Smooth muscle cell (in vitro differentiated cells): ENCODE measurements around the gene NDUFV2. TPM values are rescaled to one million over a fixed set of nuclear protein-coding genes. Genes with fewer than 3 reads are reported as not detected.
A peak's percentile ranks its signal among the peaks of the same experiment; 100 is the strongest.

Experiments used
- DNase-seq: peaks from one replicate; lab custom pipeline; 2025; ENCODE audit not compliant: unreplicated experiment; lab: John Stamatoyannopoulos, UW
- H2AFZ ChIP-seq: fragments of 200-600 bp; sonication (generic); 2 replicates; pipeline ENCODE4 v1.6.0; 2016; ENCODE audit warnings: antibody characterized with exemption, low read depth, mild to moderate bottlenecking
- H3F3A ChIP-seq: fragments of 200-600 bp; sonication (generic); 2 replicates; pipeline ENCODE4 v1.6.0; 2017; ENCODE audit warnings: antibody characterized with exemption, low read depth
- H3K27ac ChIP-seq: fragments of 200-600 bp; sonication (generic); 2 replicates; pipeline ENCODE4 v1.5.1; 2016; ENCODE audit warnings: low read depth, mild to moderate bottlenecking
- H3K27me3 ChIP-seq: fragments of 200-600 bp; sonication (generic); 2 replicates; pipeline ENCODE4 v1.6.1; 2016; ENCODE audit warnings: low read depth, mild to moderate bottlenecking
- H3K36me3 ChIP-seq: fragments of 200-600 bp; sonication (generic); 2 replicates; pipeline ENCODE4 v1.5.1; 2016; ENCODE audit warnings: low read depth
- H3K4me1 ChIP-seq: fragments of 200-600 bp; sonication (generic); 2 replicates; pipeline ENCODE4 v1.5.1; 2016; ENCODE audit warnings: low read depth
- H3K4me2 ChIP-seq: fragments of 200-600 bp; sonication (generic); 2 replicates; pipeline ENCODE4 v1.6.0; 2016; ENCODE audit warnings: mild to moderate bottlenecking
- H3K4me3 ChIP-seq: fragments of 200-600 bp; sonication (generic); 2 replicates; pipeline ENCODE4 v1.5.1; 2016; ENCODE audit warnings: mild to moderate bottlenecking
- H3K79me2 ChIP-seq: fragments of 200-600 bp; sonication (generic); 2 replicates; pipeline ENCODE4 v1.6.0; 2016; ENCODE audit warnings: low read depth, mild to moderate bottlenecking
- H3K9ac ChIP-seq: fragments of 200-600 bp; sonication (generic); 2 replicates; pipeline ENCODE4 v1.6.0; 2016; ENCODE audit warnings: low read depth
- H3K9me3 ChIP-seq: fragments of 200-600 bp; sonication (generic); replicated peaks from 2 replicates; pipeline ENCODE4 v1.5.1; 2016; ENCODE audit warnings: low read depth
- H4K20me1 ChIP-seq: fragments of 200-600 bp; sonication (generic); 2 replicates; pipeline ENCODE4 v1.6.0; 2016; ENCODE audit warnings: low read depth
- CTCF ChIP-seq: fragments of 200-600 bp; sonication (generic); IDR thresholded peaks from 2 replicates; pipeline ENCODE4 v1.5.1; 2017; ENCODE audit warnings: borderline replicate concordance, mild to moderate bottlenecking, antibody characterized with exemption; ENCODE audit not compliant: insufficient read depth, poor library complexity, severe bottlenecking
- WGBS: methylation state at CpG from one replicate; pipeline ENCODE4 v1.1.7; 2016; ENCODE audit warnings: low lambda C conversion rate; 5-methylcytosine and 5-hydroxymethylcytosine counted together
- polyA plus RNA-seq: library from polyadenylated mRNA; unstranded; fragments of >200 nt; fragmentation: Nextera tagmentation; extraction: Ambion mirVana; gene quantifications from 2 replicates; pipeline ENCODE4 v1.2.1, GENCODE V29; 2016
- total RNA-seq: library from RNA; depleted of rRNA; stranded (reverse); fragments of >200 nt; gene quantifications from 2 replicates; pipeline ENCODE4 v1.2.3, GENCODE V29; 2014

NDUFV2 gene
- total and polyA plus RNA-seq, 2 experiments from 2014 or later = 117 to 200 TPM

GRCh38 chr18:9081940-9082339, 20.6 kb upstream of the NDUFV2 start:
- H4K20me1 ChIP-seq = no peaks in the 10 kb centered on the region
- no peak overlapping the region for H3K4me3 ChIP-seq
- no peaks in the 10 kb centered on the region for H3K4me1 ChIP-seq
- no peaks in the 10 kb centered on the region for H3K27me3 ChIP-seq
- no peaks in the 10 kb centered on the region for H3K36me3 ChIP-seq
- no peaks in the 10 kb centered on the region for H3K9me3 ChIP-seq
- no peak overlapping the region for H3K4me2 ChIP-seq
- H3K9ac ChIP-seq = no peak overlapping the region
- no peak for DNase-seq
- 76% methylated on average over 4 of the region's 4 CpGs for WGBS
- no peak overlapping the region for H3K27ac ChIP-seq
- peaks cover 5% of the 10 kb centered on the region for H3F3A ChIP-seq
- H3K79me2 ChIP-seq = no peaks in the 10 kb centered on the region
- TF ChIP-seq CTCF = no peak
- no peak overlapping the region for H2AFZ ChIP-seq

GRCh38 chr18:9082711-9083510, 19.6 kb upstream of the NDUFV2 start:
- no peaks in the 10 kb centered on the region for H3K4me1 ChIP-seq
- WGBS = 77% methylated on average over 5 of the region's 5 CpGs
- no peak for DNase-seq
- H3F3A ChIP-seq = peaks cover 5% of the 10 kb centered on the region
- no peaks in the 10 kb centered on the region for H4K20me1 ChIP-seq
- no peak for TF ChIP-seq CTCF
- peak overlapping the region; percentile 62 for H2AFZ ChIP-seq
- H3K9ac ChIP-seq = no peak overlapping the region
- no peaks in the 10 kb centered on the region for H3K79me2 ChIP-seq
- H3K4me3 ChIP-seq = no peak overlapping the region
- H3K27me3 ChIP-seq = no peaks in the 10 kb centered on the region
- H3K4me2 ChIP-seq = peak overlapping the region; percentile 18
- H3K36me3 ChIP-seq = no peaks in the 10 kb centered on the region
- no peaks in the 10 kb centered on the region for H3K9me3 ChIP-seq
- H3K27ac ChIP-seq = peak overlapping the region; percentile 1

GRCh38 chr18:9086015-9086414, 16.5 kb upstream of the NDUFV2 start:
- Histone ChIP-seq H3K27me3 (no peaks in the 10 kb centered on the region), H3K4me3 (no peak overlapping the region), H3K4me1 (no peaks in the 10 kb centered on the region), H3K36me3 (no peaks in the 10 kb centered on the region), H3K27ac (no peak overlapping the region), H3K4me2 (no peak overlapping the region), H3F3A (no peaks in the 10 kb centered on the region), H2AFZ (no peak overlapping the region), H3K79me2 (no peaks in the 10 kb centered on the region), H4K20me1 (no peaks in the 10 kb centered on the region), H3K9ac (no peak overlapping the region), H3K9me3 (no peaks in the 10 kb centered on the region)
- 48% methylated on average over 2 of the region's 2 CpGs for WGBS
- DNase-seq = no peak
- no peak for TF ChIP-seq CTCF

DNA sequence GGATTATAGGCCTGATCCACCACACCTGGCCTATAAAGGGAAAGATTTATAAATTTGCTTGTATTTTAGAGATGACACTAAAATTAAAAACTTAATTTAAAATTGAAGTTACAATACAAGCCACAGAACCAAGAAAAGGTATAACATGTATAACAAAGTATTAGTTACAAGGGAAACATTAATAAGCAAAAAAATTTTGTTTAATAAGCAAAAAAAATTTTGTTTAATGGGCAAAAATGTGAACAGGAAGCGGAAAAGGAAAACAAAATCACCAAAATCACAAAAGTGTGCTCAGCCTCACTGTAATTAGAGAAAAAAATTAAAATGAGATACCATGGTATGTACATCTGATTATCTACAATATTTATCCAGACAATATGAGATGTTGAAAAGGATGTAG, 15.9 kb upstream of the NDUFV2 start:
- Histone ChIP-seq H3K9ac (no peak overlapping the region), H4K20me1 (no peaks in the 10 kb centered on the region), H3K9me3 (no peaks in the 10 kb centered on the region), H3K79me2 (no peaks in the 10 kb centered on the region), H3K36me3 (no peaks in the 10 kb centered on the region), H3F3A (no peaks in the 10 kb centered on the region), H3K27ac (no peak overlapping the region), H3K4me2 (no peak overlapping the region), H3K4me3 (no peak overlapping the region), H2AFZ (no peak overlapping the region), H3K4me1 (no peaks in the 10 kb centered on the region), H3K27me3 (no peaks in the 10 kb centered on the region)
- TF ChIP-seq CTCF = no peak
- DNase-seq = no peak
- 82% methylated on average over 1 of the region's 1 CpG for WGBS
